ENCODE results near the gene NFIX.

DNA sequence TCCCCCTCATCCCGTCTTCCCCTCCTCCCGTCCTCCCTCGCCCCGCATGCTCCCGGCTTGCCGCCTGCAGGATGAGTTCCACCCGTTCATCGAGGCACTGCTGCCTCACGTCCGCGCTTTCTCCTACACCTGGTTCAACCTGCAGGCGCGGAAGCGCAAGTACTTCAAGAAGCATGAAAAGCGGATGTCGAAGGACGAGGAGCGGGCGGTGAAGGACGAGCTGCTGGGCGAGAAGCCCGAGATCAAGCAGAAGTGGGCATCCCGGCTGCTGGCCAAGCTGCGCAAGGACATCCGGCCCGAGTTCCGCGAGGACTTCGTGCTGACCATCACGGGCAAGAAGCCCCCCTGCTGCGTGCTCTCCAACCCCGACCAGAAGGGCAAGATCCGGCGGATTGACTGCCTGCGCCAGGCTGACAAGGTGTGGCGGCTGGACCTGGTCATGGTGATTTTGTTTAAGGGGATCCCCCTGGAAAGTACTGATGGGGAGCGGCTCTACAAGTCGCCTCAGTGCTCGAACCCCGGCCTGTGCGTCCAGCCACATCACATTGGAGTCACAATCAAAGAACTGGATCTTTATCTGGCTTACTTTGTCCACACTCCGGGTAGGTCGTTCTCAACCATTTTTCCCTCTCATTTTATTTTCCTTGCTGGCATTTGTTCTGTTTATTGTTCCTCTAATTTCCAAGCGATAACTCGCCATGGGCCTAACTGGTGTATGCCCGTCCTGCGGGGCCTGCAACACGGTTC, 29.8 kb downstream of the NFIX start:
- TF ChIP-seq EZH2 (IDR thresholded peaks at IDR 0.05; ENCODE audit: borderline replicate concordance, low read depth, low read length, severe bottlenecking) (no peak), CTCF (IDR thresholded peaks at IDR 0.05; ENCODE audit: borderline replicate concordance, extremely low read depth, low read length, poor library complexity, severe bottlenecking) (no peak)
